Keratinocyte (primary cell): Measurements from ENCODE around the gene GPX8. TPM values are rescaled to one million over a fixed set of nuclear protein-coding genes. Genes with fewer than 3 reads are reported as not detected.

Experiments
- DNase-seq: peaks from one replicate; pipeline ENCODE4 v3.0.0-alpha.2; 2011; ENCODE audit warnings: low read depth, missing footprints, low spot score
- FAIRE-seq: peaks from 2 replicates; lab custom pipeline; 2011; peaks lifted over from hg19 to GRCh38; lab: Jason Lieb, UNC
- H2AFZ ChIP-seq: 2 replicates; pipeline ENCODE4 v1.6.0; 2012; ENCODE audit warnings: low read length, control low read depth, inconsistent platforms; ENCODE audit not compliant: control insufficient read depth
- H3K27ac ChIP-seq: 2 replicates; pipeline ENCODE4 v1.5.1; 2011; ENCODE audit warnings: low read length; ENCODE audit not compliant: control insufficient read depth, insufficient read depth
- H3K27me3 ChIP-seq: 3 replicates; pipeline ENCODE4 v1.6.0; 2011; ENCODE audit warnings: low read length; ENCODE audit not compliant: control insufficient read depth, insufficient read depth; ENCODE audit errors: extremely low read depth
- H3K36me3 ChIP-seq, 2 experiments: 2 replicates in 1 of 2; 3 replicates in 1 of 2; pipeline ENCODE4 v1.5.1; 2011; ENCODE audit warnings: low read length in 2 of 2, mild to moderate bottlenecking in 1 of 2; ENCODE audit not compliant: control insufficient read depth in 2 of 2, insufficient read depth in 2 of 2; ENCODE audit errors: extremely low read depth in 1 of 2
- H3K4me1 ChIP-seq: 3 replicates; pipeline ENCODE4 v1.5.1; 2011; ENCODE audit warnings: low read length; ENCODE audit not compliant: control insufficient read depth, insufficient read depth; ENCODE audit errors: extremely low read depth
- H3K4me2 ChIP-seq: 3 replicates; pipeline ENCODE4 v1.6.0; 2011; ENCODE audit warnings: low read depth, low read length; ENCODE audit not compliant: control insufficient read depth, insufficient read depth; ENCODE audit errors: extremely low read depth
- H3K4me3 ChIP-seq, 3 experiments: fragments of 200-600 bp in 1 of 3; sonication (generic) in 1 of 3; 2 replicates in 2 of 3; 3 replicates in 1 of 3; pipeline ENCODE4 v1.5.1; 2011 to 2016; ENCODE audit warnings: low read length in 3 of 3, mild to moderate bottlenecking in 3 of 3, control low read depth in 2 of 3, inconsistent platforms in 1 of 3, low read depth in 1 of 3, mixed read lengths in 1 of 3, mixed run types in 1 of 3, moderate library complexity in 1 of 3; ENCODE audit not compliant: control insufficient read depth in 2 of 3, insufficient read depth in 2 of 3; ENCODE audit errors: extremely low read depth in 1 of 3
- H3K79me2 ChIP-seq: 2 replicates; pipeline ENCODE4 v1.6.0; 2012; ENCODE audit warnings: low read length; ENCODE audit not compliant: control insufficient read depth, insufficient read depth
- H3K9ac ChIP-seq: 3 replicates; pipeline ENCODE4 v1.6.0; 2011; ENCODE audit warnings: low read length; ENCODE audit not compliant: control insufficient read depth, insufficient read depth; ENCODE audit errors: extremely low read depth
- H3K9me1 ChIP-seq: 3 replicates; pipeline ENCODE4 v1.6.0; 2011; ENCODE audit warnings: low read length; ENCODE audit not compliant: control insufficient read depth, insufficient read depth; ENCODE audit errors: extremely low read depth
- H3K9me3 ChIP-seq: 2 replicates; pipeline ENCODE4 v1.5.1; 2012; ENCODE audit warnings: low read depth, low read length; ENCODE audit not compliant: control insufficient read depth
- H4K20me1 ChIP-seq: 3 replicates; pipeline ENCODE4 v1.6.0; 2011; ENCODE audit warnings: low read length; ENCODE audit not compliant: control insufficient read depth, insufficient read depth; ENCODE audit errors: extremely low read depth
- CTCF ChIP-seq, 3 experiments: IDR thresholded peaks in 1 of 3; conservative IDR thresholded peaks in 1 of 3; optimal IDR thresholded peaks in 1 of 3; 2 replicates in 2 of 3; 3 replicates in 1 of 3; pipeline versions ENCODE3 to v1.5.1; 2011; ENCODE audit warnings: low read length in 3 of 3, mild to moderate bottlenecking in 3 of 3, moderate library complexity in 2 of 3, control low read depth in 1 of 3, inconsistent platforms in 1 of 3; ENCODE audit not compliant: insufficient read depth in 2 of 3; ENCODE audit errors: extremely low read depth in 1 of 3
- EZH2 ChIP-seq: IDR thresholded peaks from one replicate; pipeline ENCODE4 v1.6.1; 2012; ENCODE audit warnings: inconsistent platforms, mild to moderate bottlenecking, low read length, moderate library complexity
- dilution Hi-C: fragments of 300-500 bp; cut with MboI; formaldehyde crosslinking; loops from one replicate; pipeline ENCODE4 v1.7.0; 2020; ENCODE audit warnings: low sequenced_read_pairs; ENCODE audit not compliant: extremely low pct_ligation_motif_present
- polyA plus RNA-seq, 5 experiments: library from polyadenylated mRNA; depleted of rRNA in 3 of 5; stranded (reverse) in 3 of 5; stranded (forward) in 1 of 5; unstranded in 1 of 5; fragments of >200 nt; gene quantifications; 1 replicate in 1 of 5; 2 replicates in 3 of 5; 3 replicates in 1 of 5; pipeline versions ENCODE4 v1.2.1 to v1.2.3, GENCODE V29; 2011 to 2012; ENCODE audit warnings: missing spikeins in 2 of 5, low read depth in 1 of 5, low replicate concordance in 1 of 5

GPX8 gene
- polyA plus RNA-seq, 1 donor (not counting 4 experiments of a cell fraction or from before 2014, with no cell fraction given) = 40.1 TPM

- H3K36me3 ChIP-seq = no peaks in the 10 kb centered on the region
- dilution Hi-C loops = no loop called here
- FAIRE-seq = no peak
These were observed 46.6 kb upstream of the GPX8 start for GRCh38 chr5:55113327-55113726.

GRCh38 chr5:55114061-55114460, 45.9 kb upstream of the GPX8 start:
- dilution Hi-C loops = no loop called here
- Histone ChIP-seq H4K20me1 (no peaks in the 10 kb centered on the region), H3K4me2 (no peak overlapping the region), H3K4me3 (no peak overlapping the region), H3K36me3 (no peaks in the 10 kb centered on the region), H3K9ac (no peak overlapping the region), H3K4me1 (no peaks in the 10 kb centered on the region), H3K9me3 (no peaks in the 10 kb centered on the region), H3K27me3 (peaks cover 10% of the 10 kb centered on the region), H3K27ac (no peak overlapping the region), H3K79me2 (no peaks in the 10 kb centered on the region), H2AFZ (no peak overlapping the region), H3K9me1 (no peaks in the 10 kb centered on the region)
- DNase-seq (no peak), FAIRE-seq (no peak)
- TF ChIP-seq CTCF (optimal IDR thresholded peaks at IDR 0.05 in 1 of 3, IDR thresholded peaks at IDR 0.05 in 1 of 3, conservative IDR thresholded peaks at IDR 0.05 in 1 of 3; ENCODE audit: extremely low read depth in 1 of 3, insufficient read depth in 2 of 3, low read length in 3 of 3) (no peak), EZH2 (no peak)

More at GRCh38 chr5:55113327-55113726, 46.6 kb upstream of the GPX8 start:
- Histone ChIP-seq H3K9ac (no peak overlapping the region), H2AFZ (no peak overlapping the region), H3K9me1 (no peaks in the 10 kb centered on the region), H3K9me3 (no peaks in the 10 kb centered on the region), H3K27me3 (peaks cover 11% of the 10 kb centered on the region), H3K27ac (no peak overlapping the region), H3K4me3 (no peak overlapping the region), H4K20me1 (no peaks in the 10 kb centered on the region), H3K4me1 (no peaks in the 10 kb centered on the region), H3K79me2 (no peaks in the 10 kb centered on the region), H3K4me2 (no peak overlapping the region)
- DNase-seq = no peak
- no peak for TF ChIP-seq CTCF (optimal IDR thresholded peaks at IDR 0.05 in 1 of 3, IDR thresholded peaks at IDR 0.05 in 1 of 3, conservative IDR thresholded peaks at IDR 0.05 in 1 of 3; ENCODE audit: extremely low read depth in 1 of 3, insufficient read depth in 2 of 3, low read length in 3 of 3)
- no peak for TF ChIP-seq EZH2
